Measurements from ENCODE around the gene CEP72.
"Not testable (repeated sequence)": the region's sequence is repeated elsewhere in the genome, so short reads cannot be mapped to it uniquely, and the experiment has no call there.

The CEP72 gene

DNA sequence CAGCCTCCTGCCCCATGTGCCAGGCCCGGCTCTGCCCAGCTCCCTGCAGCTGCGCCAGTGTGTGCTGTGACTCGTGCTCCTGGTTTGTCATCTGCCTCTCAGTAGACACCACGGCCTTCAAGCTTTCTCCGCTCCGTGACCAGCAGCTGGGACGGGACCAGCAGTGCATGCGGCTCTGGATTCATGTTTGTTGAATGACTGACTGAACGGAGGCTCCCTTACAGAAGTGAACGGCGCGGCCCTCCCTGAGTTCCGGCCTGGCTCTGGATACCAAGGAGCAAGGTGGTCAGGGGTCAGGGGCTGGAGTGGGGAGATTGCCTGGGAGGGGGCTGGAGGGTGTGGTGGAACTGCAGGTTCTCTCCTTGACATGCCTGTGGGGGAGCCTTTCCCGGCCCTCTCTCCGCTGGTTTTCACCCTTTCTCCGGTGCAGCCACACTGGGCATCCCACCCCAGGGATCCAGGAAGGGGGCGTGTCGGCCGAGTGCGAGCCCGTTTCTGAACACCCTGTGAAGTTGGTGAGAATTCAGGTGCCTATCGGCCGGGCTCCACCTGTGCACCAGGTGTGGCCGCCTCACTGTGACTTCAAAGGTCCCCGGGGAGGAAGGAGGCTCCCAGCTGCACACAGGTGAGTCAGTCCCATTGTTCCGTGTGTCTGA, 11.1 kb upstream of the CEP72 start:
- DNase-seq = no peak

DNA sequence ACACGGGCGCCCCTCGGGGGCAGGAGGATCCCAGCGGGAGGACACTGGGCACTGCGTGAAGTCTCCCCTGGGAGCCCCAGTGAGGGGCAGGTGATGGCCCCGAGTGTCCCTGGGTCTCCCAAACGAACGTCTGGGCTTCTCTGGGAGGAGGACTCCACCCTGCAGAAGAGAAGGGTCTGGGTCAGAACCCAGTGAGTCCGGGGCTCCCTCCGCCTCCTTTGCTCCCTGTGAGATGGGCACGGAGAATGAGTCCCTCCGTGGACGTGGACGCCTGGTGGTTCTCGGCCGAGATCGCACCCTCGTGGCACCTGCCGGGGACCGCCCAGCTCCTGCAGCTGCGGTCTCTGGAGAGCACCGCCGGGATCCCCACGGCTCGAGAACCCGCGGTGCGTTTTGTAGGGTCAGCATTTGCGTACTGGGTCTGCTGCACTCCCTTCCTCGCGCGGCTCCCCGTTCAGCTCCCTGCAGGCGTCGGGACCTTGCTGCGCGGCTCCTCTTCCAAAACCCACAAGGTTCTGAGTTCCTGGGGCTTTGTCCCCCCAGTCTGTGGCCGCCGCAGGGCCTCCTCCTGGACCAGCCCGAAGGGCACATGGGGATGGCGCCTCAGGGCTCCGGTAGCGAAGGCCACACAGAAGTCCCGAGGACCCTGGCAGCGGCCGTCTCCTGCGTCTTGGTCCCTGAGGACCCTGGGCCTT, 10.2 kb upstream of the CEP72 start:
- no peak for DNase-seq

DNA sequence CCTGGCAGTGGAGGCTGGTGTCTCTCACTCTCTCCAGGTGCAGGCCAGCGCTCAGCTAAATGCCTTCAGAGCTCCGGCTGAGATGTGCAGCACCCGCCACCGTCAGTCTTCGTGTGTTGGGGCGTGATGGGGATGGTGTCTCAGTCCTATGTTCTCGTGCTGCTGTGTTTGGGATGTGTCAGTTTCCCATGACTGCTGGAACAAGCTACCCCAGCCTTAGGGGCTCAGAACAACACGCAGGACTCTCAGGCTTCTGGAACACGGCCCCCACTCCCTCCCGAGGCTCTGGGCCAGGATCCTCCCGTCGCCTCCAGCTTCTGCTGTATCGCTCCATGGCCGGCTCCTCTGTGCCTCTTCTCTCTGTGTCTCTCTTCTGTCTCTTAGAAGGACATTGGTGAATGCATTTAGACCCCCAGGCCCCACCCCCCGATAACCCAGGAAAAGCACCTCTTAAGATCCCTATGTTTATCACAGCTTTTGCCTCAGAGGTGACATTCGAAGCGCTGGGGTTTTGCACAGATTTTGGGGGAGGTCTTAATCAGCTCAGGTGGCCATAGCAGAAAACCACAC, 9.6 kb upstream of the CEP72 start:
- no peak for DNase-seq

DNA sequence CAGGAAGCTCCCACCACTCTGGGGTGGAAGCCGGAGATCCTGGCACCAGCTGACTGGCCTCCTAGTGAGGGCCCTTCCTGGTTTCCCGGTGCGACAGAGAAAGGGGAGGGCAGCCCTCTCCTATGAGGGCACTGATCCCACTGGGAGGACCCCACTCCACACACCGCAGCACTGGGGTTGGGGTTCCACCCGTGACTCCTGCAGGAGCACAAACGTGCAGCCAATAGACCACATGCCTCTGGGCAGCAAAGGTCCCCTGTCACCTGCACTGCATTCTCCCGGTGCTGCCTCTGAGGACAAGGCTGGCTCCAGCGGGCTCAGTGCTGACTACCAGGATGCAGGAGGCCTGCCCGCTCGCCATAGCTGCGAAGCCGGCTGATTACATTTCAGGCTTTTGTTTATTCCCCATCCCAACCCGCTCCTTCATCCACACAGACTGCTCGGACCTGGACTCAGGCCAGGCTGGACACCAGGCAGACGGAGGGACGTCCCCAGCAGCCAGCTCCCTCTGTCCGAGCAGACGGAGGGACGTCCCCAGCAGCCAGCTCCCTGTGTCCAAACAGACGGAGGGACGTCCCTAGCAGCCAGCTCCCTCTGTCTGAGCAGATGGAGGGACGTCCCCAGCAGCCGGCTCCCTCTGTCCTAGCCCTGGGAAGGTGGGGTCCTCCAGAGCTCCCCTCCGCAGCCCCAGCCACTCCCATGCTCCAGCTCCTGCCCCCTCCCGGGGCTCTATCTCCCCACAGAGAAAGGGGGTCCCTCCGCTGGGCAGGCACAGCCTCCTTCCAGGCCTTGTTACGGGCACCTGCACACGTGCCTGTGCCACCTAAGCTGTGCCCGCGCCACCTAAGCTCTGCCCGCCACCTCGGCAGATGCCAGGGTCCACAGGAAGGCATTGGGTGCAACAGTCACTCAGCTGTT, 8.8 kb upstream of the CEP72 start:
- DNase-seq = no peak

DNA sequence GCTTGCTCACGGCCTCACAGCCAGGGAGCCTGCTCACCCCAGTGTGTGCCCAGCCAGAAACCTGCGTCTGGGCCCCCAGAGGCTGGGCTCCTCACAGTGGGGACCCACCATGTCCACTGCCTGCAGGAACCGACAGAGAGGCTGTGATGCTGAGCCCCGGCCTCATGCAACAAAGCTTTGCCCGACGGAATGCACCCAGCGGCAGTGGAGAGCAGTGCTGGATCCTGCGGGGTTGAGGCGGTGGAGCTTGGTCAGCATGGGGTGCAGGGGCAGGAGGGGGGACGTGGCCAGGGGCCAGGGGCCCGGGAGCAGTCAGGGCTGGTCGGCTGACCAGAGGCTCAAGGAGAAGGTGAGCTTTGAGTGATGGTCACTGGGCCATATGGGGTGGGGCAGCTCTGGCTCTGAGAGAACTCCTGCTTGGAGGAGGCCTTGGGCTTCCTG, 7.7 kb upstream of the CEP72 start:
- DNase-seq = no peak

DNA sequence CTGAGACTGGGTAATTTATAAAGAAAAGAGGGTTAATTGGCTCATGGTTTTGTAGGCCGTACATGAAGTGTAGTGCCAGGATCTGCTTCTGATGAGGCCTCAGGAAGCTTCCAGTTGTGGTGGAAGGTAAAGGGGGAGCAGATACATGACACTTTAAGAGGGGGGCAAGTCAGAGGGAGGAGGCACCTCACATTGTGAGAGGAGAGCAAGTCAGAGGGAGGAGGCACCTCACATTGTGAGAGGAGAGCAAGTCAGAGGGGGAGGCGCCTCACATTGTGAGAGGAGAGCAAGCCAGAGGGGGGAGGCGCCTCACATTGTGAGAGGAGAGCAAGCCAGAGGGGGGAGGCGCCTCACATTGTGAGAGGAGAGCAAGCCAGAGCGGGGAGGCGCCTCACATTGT, 7.0 kb upstream of the CEP72 start:
- DNase-seq = not testable (repeated sequence)

DNA sequence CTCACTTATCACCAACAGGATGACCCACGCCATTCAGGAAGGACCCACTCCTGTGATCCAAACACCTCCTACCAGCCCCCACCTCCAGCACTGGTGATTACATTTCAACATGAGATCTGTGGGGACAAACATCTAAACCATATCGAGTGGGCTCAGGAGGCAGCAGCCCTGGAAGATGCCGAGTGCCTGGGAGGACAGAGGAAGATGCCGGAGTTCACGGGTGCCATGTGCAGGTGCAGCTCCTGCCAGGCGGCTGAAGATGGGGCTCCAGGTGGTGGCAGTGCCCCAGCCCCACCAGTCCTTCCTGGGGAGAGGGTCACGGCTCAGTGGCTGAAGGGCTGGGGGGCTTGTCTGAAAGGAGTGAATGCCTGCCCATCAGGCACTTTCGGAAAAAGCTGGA, 6.1 kb upstream of the CEP72 start:
- no peak for DNase-seq

DNA sequence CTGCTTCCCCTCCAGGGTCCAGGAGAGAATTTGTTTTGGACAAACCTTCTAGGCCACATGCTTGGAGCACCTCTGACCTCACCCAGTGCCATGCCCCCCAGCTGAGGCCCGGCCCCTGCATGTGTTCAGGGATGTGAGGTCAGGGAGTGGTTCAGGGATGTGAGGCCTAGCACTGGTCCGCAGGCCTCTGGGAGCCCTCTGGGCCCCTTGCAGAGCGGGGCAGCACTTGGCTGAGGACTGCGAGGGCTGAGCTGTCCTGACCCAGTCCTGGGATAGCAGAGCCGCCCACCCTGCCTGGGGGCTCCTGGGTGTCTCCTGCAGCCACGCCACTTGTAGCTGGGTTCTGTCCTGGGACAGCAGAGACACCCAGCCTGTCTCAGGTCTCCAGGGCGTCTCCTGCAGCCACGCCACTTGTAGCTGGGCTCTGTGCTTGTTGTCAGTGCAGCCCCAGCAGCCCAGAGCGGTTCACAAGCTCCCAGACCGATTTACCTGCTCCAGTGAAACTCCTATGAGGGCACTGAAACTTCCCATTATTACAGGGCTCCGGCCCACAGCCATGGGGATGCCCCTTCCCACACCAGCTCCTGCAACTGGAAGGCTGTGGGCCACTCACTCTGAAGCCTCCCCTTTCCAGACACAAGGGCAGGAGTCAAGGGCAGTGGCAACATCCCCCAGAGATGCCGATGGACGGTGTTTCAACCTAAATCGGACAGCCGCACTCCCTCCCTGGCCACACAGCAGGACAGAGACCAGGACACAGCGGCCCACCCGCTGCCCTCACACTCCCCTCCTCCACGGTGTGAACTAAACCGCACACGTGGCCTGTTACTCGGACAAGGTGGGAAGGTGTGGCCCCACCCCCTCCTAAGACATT, 5.4 kb upstream of the CEP72 start:
- no peak for DNase-seq

DNA sequence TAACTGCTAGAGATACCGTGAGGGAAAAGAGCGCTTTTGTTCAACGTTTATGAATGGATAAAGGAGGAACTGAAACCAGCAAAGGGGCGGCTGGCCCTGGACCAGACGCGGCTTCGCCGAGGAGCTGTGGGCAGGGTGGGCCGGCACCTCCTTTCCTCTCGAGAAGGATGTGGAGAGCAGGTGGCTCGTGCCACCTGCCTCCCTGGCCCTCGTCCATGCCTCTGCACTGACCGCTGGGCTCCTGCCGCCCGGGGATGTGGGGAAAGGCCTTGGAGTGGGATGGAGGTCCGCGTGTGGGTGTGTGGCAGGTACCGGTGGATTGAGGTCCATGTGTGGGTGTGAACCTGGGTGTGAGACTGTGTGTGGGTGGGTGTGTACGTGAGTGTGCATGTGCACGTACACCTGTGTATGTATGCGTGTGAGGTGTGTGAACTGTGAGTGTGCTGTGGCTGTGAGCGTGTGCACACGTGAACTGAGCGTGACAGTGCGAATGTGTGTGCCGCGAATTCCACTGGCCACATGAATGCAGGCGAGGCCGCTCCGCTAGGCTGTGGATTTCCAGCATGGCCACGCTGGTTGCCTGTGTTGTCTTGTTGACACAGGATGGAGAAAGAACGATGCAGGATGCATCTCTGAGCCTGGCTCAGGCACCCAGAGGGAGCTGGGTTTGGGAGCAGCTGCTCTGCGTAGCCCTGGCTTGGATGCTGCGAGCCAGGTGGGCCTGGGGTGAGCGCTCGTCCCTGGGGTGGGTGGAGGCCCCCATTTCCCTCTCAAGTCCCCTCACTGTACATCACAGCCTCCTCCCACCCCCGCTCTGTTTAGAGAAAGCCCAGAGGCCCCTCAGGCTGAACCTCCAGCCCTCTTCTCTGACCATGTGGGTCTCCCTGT, 4.4 kb upstream of the CEP72 start:
- DNase-seq = no peak

DNA sequence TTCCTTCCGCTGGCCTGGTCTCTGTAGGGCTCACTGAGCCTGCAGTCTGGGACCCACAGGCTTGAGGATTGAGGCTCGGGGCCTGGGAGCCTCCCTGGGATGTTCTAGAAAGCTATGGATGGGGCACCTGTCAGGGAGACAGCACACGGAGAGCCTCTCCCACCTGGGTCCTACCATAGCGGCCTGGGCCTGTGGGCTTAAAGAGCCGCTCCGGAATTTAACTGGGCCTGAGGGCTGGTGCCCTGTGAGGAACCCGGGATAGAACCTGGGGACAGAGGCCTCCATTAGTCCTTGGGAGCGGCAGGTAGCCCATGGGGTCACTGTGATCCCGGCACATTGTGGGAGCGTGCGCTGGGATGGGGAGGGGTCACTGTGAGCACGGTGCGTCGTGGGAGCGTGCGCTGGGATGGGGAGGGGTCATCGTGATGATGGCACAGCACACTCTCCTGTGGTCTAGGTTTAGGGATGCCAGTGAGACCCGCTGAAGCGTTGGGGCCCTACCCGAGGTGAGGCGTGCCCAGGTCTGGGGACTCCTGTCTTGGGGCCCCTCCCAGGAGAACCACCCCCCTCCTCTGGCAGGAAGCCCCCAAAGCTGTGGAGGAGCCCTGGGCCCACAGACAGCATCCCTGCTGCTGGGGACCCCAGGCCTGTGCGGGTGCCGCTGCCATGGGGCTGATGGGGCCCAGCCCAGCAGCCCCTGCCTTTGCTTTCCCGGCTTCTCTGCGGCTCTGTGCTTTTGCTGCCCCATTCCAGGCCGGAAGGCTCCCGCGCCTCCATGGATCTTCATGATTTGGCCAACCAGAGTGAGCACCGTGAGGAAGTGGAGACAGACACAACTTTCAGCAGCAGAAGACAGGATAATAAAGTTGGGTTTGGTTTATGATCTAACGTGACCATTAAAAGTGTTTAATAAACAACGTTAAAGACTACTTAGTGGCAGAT, 3.4 kb upstream of the CEP72 start:
- DNase-seq = no peak

DNA sequence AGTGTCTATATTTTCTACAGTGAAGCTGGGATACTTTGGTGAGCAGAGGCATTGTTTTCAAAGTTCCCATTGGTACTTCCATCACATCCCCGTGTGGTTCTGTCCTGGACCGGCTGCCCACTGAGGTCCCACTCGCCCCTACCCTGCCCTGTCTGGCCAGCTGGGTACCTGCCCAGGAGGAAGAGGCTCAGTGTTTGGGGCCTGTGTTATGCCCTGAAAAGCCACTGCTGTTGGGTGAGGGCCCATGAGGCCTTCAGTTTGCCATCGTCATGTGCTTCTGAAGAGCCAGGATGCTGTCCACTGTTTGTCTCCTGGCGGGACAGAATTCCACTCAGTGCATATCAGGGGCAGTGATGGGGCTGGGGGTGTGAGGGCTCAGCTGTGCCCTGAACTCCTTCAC, 2.6 kb upstream of the CEP72 start:
- DNase-seq = no peak

DNA sequence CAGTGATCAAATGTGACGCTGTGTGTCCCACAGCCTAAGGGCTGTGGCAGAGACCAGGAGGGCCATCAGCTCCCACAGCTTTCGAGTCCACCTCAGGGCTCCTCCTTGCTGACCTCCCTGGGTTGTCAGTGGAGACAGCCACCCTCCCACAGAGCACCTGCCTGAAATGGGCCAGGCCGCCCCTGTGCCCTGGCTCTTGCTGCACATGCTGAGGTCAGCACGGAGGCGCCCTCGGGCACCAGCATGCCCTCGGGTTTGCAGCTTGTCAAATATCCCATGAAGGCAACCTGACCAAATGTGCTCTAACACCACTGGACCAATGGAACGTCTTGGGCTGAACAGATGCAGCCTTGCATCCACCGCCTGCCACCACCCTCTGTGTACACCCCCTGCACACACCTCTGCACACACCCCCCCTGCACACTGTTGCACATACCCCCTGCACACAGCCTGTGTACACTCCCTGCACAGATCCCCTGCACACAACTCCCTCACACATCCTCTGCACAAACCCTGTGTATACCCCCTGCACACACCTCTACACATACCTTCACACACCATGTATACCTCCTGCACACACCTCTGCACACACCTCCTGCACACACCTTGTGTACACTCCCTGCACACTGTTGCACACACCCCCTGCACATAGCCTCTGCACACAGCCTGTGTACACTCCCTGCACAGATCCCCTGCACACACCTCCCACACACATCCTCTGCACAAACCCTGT, 2.0 kb upstream of the CEP72 start:
- no peak for DNase-seq

DNA sequence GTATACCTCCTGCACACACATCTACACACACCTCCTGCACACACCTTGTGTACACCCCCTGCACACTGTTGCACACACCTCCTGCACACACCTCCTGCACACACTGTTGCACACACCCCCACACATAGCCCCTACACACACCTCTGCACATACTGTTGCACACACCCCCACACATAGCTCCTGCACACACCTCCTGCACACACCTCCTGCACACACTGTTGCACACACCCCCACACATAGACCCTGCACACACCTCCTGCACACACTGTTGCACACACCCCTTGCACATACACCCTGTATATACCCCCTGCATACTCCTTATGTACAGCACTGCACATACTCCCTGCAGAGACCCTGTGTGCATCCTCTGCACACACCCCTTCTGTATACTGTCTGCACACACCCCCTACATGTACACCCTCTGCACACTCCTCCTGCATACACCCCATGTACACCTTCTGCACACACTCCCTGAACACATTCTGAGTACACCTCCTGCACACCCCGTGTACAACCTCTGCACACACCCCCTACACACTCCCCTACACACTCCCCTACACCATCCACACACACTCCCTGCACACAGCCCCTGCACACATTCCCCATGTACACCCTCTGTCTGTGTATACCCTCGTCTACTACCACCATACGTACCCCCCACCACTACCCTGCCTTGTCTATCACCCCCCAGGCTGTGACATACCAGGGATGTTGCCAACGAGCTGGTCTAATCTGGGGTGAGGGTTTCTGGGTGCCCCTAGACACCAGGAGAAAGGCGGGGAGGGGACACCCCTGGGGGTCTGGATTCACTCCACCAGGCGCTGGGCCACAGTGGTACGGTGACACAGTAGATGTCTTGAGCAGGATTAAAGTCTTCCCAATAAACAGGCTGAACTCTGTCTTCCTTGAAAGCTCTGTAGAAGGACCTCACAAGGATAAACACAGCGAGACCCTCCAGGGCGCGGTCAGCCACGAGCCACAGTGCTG, 1.1 kb upstream of the CEP72 start:
- DNase-seq = no peak

DNA sequence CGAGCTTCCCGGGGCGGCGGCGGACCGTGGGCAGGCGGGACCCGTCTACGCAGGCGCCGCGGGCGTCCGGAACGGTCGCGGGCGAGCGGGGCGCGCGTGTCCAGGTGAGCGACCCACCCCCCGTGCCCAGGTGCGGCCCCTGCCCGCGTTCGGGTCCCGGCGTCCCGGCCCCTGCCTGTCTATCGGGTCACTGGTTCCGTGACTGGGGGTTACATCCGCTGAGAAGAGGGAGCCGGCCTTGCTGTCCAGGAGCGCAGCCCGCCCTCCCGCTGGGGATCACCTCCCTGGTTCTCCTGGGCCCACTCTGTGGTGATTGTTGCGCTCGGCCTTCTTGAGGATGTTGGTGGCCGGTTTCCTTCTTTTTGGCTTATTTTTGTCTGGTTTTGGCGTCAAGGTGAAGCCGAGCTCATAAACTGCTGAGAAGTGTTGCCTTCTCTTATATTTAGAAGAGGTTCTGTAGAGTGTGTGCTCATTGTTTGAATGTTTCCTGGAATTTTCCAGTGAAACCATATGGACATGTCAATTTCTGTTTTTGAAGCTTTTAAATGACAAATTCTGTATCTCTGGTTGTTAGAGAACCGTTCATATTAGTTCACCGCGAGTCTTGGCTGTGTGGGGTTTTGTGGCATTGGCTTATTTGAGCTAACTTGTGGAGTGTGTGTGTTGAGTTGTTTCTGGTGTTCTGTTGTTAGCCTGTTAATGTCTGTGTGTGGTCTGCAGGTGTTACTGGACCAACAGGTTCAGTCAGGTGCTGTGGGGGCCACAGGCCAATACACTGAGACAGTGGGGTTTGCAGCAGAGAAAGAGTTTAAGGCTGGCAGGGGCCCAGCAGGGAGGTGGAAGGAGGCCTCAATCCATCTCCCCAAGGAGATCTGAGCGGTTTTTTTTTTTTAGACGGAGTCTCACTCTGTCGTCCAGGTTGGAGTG, 621 bp downstream of the CEP72 start:
- DNase-seq = no peak

DNA sequence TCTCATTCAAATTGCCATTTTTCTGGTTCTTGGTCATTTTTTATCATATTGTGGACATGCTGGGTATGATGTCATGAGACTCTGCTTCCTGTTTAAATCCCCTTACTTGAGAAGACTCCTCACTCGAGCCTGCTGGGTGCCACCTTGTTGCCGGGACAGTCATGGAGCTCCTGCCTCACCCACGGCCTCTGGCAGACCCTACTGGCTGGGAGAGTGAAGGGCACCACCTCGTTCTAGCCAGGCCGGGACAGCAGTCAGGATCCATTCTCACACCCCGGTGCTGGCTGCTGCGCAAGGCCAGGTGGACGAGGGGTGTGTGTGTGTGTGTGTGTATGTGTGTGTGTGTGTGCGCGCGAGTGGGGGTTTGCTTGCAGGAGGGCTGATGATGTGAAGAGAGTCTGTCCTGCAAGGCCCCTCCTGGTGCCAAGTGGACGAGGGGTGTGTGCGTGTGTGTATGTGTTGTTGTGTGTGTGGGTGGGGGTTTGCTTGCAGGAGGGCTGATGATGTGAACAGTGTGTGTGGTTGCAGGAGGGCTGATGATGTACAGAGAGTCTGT, 4.4 kb downstream of the CEP72 start:
- DNase-seq = no peak

DNA sequence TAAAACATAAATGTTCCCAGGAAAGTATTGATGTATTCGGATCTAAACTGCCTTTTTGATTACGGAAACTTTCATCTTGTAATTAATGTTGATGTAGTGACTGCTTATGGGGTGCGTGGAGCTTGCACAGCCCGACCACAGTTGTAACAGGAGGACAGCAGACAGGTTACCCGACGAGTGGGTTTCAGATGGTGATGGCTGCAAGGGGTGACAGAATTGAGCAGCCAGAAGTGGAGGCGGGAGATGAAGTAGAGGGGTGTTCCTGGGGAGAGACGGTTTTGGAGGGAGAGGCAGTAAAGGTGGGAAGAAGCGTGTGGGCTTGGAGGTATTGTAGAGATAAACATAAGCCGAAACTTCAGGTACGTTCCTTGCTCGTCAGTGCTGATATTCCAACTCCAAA, 5.8 kb downstream of the CEP72 start:
- DNase-seq = no peak

DNA sequence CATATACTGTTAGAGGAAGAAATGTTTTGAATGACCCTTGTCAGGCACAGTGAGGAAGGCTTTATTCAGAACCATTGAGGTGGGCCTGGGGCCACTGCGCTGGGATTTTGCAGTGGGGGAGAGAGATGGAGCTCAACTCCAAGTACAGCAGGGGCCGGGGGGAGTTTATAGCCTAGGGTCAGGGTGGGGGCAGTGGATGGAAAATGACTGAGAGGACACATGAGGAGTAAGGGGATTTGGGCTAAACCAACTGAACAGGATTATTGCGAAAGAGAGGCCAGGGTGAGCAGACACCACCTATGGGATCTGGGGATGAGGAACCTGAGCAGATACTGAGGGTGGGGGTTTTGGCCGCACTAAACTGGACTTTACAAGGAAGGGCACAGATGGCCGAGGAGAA, 6.3 kb downstream of the CEP72 start:
- no peak for DNase-seq
